GM21423 (cell line): ENCODE data around the gene NTNG1.

Source experiments
- ATAC-seq: cut with Tn5 transposase; IDR thresholded peaks from one replicate; pipeline ENCODE4 v1.9.1; 2021; ENCODE audit warnings: mild to moderate bottlenecking, moderate library complexity; ENCODE audit not compliant: unreplicated experiment

Gene NTNG1

DNA sequence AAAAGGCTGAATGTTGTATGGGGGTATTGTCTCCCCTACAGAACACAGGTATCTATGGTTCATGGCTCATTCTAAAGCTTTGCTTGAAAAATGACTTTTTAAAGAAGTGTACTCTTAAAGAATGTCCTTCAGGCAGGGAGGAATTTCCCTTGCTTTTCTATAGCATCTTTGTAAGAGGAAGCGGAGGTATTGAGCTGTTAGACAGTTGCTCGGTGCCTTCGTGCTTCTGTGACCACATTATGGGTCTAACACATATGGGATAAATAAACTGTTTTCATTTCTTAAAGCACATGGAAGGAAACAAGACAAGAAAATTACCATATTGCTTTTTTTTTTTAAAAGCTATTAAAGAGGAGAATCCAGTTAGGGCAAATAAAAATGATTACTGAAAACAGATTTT, 182.9 kb downstream of the NTNG1 start:
- no peak for ATAC-seq

DNA sequence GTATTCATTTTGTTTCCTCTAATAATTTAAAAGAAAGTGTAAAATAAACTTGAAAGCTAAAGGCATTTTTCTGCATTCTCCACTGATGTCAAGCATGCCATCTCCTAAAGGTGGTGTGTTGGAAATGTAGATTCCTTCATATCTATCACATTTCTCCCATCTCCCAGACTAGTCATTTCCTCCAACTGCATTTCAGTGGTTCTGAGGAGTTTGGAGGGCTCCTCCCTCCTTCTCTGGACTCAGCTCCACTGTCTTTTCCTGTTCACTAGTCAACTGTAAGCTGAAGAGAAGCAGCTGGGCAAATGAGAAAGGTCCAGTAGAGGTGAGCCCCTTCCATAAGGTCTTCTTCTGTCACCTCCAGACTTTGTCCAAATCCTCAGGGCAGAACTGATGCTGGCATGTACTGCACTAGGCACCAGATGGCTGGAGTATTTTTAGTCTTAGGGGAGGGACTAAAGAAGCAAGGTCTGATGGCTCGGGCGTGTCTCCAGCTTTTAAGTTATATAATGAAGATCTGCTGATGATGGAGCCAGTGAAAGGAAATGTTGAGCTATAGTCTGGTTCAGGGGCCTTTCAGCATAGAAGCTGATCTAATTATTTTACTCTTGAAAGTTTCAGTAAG, 186.1 kb downstream of the NTNG1 start:
- no peak for ATAC-seq

DNA sequence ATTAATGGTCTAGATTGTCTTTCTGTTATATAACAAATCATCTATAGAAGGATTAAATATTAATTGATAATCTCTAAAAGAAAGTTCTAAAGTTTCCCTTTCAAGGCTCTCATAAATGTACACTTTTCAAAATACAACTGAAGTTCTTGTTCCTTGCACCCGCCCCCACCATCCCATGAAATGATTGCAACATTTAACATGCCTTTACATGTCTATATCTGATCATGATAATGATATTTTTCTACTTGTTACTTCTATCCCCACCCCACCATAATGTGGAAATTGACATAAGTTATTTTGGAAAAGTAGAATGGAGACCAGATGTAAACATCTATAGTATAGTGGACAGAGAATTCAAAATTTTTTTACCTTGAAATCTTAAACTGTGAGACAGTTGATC, 186.6 kb downstream of the NTNG1 start:
- no peak for ATAC-seq

DNA sequence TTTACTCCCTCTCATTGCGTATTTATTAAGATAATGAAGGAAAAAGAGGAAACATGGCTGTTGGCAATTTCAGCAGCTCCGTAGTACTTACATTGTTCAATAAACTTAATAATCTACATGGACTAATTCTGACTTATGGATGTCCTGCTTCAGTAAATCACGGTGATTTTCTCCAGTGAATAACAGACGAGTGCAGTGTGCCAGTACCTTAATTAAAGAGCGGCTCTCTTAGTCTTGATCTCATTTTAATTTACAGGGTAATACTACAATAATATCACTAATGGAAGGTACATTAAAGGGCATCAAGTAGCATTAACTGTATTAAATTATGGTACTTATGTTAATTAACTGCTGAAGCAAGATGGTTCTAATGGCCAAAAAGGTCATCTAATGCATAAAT, 187.2 kb downstream of the NTNG1 start:
- ATAC-seq, result no peak

DNA sequence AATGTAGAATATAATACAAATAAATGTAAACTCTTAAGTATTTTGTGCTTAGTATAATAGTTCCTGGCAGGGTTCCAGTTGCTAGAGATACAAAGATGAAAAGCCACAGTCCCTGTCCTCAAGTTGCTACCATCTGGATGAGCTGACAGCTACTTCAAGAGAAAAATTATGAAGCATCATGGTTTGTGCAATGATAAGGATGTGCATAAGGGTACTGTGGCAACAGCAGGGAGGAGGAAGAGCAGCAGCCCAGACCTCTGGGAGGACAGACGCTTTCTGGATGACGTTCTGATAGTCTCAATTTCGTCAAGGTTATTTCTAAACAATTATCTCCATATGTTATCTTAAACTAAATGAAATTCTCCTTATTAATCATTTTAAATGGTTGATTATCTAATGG, 198.9 kb downstream of the NTNG1 start:
- ATAC-seq, result no peak

DNA sequence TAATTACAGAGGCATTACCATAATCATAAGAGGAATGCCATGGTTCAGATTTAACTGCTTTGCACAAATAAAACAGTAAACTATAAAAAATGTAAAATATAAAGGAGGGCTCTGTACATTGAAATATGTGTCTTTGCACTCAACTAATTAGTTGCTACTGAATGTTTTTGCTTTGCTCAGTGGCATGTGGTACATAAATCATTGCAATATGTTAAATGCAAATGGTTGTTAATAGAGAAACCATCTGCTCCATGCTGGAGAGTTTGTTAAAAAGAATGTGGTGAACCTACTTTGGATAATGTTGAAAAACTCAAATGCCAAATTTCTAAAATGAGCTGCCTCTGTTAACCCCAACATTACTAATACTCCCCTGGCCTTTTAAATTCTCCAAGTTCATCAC, 201.5 kb downstream of the NTNG1 start:
- ATAC-seq, result no peak

DNA sequence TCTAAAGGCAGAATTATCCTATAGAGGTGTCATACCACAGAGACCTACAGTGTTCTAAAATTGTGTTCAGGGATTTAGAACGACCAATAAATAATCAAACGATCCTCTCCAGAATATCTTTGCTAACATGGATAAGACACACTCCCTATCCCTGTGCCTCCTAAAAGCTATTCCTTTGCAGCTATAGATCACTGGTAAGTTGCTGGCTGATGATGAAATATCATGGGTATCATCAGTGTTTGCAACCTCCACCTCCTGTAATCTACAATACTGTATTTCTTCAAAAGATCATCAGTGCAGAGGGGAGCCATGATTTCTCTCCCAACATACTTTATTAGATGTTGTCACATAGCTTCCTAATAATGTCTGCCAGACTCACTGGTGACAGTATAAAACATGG, 201.9 kb downstream of the NTNG1 start:
- ATAC-seq, result no peak

DNA sequence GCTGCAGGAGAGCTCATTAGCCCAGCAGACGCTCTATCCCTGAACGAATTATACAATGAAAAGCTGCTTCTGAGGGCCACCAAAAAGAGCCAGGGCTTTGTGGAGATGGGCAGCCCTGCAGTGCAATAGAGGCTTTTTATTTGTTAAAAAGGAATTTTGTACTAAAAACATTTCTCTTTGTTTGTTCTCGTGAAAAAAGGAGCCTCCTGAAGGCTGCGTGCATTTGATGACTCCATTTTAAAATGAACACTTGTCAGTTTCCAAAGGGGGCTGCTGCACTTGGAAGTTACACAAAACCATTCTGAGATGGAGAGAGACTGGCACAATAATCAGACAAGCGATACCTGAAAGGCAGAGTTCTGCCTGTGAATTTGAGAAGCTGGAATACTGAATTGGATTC, 202.8 kb downstream of the NTNG1 start:
- no peak for ATAC-seq

DNA sequence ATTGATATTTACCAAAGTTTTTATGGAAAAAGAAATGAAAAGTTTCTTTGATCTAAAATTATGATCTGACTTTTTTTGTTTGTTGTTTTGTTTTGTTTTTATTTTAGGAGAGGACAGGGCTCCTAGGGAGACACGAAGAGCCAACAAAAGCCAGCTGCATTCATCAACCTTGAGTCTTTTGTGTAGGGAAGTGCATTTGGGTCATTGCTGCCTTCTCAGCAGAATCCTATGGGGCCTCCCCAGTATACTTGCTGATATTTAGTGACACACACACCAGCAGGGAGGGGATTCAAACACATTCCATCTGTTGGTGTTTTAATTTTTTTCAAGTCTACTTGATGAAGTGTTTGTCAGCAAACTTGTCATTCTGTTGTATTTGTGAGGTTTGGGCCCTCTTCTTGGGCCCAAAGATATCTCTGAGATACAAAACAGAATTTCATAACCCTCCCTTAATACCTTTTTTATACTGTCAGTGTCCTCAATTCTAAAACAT, 203.5 kb downstream of the NTNG1 start:
- no peak for ATAC-seq

DNA sequence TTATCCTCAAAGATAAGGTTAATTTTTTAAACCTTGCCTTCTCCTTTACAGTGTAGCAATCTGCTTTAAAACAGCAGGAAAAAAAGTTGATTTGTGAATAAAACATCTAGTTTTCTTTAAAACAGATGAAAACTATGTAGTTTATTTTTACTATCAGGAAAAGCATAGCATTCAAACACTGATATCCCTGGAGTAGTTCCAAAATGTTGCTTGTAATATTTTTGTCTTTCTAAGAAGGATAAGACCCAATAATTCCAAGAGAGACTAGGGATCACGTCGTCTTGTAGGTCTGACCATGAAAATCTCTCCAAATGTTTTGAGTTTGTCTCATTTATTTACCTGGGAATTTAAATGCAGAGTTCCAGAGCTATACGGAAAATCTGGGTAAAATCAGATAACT, 204.0 kb downstream of the NTNG1 start:
- ATAC-seq, result no peak

DNA sequence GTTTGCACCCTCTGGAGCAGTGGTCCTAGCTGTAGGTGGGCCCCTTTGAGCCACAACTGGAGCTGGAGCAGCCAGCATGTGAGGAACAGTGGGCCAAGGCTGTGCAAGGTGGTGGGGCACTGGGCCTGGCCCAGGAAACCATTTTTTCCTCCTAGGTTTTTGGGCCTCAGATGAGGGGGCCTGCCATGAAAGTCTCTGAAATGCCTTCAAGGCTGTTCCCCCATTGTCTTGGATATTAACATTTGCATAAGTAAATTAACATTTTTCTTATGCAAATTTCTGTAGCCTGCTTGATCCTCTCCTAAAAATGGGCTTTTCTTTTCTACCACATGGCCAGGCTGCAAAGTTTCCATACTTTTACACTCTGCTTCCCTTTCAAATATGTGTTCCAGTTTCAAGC, 212.0 kb downstream of the NTNG1 start:
- no peak for ATAC-seq

DNA sequence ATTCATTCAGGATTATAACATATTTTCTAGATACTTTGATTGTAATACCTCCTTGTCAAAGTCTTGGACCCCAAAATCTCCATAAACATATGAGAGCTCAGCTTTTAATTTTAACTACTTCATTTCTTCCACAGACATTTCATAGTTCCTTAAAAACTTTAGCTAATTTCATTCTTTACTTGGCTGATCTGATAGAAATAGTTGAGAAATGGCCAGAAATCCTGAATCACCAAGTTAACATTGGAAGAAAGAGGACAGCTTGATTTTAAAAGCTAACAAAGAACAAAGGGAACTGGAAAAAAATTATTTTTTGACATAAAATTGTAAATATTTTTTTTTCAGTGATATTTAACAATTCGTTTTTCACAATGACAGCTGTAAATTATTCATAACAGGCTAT, 216.5 kb downstream of the NTNG1 start:
- no peak for ATAC-seq

DNA sequence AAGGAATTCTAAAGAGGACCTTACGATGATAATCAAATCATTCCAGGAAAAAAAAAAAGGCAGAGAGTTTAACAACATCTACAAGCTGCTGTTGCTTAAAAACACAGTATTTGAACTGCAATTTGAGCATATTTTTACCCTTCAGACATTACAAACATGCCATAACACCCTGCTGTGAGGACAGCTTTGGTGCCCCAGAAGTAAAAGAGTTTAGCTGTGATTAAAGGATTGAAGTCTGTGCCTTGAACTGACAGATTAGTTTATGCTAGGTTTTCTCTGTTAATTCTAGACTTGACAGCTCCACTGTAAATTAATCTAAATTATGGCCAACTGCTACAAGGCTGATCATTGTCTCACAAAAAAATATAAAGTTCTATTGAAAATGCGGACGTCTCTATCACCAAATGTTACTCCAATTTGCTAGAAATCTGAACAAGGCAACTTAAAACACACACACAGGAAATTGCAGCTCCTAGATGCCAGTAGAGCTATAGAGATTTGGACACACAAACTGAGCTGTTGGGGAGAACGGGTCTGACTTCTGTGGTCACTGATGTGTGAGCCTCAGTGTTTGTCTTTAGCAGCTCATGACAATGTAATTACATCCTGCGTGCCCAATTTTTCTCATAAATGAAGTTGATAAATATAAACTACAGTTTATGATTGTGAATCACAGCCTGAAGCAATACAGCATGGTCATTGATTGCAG, 217.9 kb downstream of the NTNG1 start:
- no peak for ATAC-seq

DNA sequence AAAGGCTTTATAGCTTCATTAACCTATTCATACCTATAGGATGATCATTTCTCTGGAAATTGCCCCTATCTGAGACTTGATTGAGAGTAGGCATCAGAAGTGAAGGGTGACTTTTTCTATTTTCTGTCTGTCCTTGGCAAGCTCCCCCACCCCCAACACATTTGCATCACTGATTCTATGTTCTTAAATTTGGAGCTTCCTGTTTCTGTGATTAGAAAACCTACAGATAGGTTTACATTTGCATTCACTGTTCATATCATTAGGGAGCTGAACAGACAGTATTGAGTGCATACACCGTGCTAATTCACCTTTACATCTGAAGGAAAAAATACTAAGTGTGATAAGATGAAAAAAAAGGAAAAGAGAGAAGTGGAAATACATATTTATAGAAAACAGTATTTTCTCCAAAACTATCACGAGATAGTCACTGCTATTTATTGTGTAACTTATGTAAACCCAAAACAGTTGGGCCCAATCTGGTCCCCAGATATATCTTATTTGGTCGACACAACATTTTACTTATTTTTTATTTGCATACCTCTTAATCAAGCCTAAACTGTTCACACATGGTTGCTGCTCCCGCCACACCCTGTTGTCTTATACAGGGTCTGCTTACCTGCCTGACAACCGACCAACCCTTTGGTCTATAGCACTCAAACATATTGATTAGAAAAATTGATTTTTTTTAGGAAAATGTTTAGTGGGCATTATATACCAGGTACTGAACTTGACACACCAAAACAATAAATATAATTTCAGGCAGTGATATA, 218.8 kb downstream of the NTNG1 start:
- no peak for ATAC-seq

DNA sequence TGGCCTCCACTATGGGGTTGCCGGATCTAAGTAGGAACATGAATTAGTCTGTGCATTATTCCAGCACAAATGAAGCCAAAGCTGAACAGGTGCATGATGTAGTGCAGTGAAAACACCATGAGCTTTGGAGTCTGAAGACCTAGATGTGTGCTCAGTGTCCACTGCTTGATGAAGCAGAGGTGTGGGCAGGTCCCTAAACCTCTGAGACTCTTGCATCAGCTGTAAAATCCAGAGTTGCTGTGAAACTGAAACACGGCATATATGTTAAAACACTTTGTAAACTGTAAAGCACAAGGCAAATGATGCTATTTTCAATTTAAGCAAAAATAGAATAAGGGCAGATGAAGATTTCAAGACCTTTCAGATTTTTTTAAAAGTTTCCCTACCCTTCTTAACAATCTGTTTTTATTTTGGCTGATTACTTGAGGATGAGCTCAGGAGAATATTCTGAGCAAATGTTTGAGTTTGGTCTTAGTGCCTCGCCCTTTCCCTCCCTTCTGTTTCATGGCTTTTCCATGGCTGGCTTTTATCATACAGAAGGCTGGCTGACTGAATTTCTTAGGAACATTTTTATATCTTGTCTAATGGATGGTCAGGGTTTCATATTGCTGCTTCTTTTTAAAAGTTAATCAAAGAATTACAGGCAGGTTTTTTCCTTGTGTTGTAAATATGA, 221.8 kb downstream of the NTNG1 start:
- ATAC-seq, result no peak

DNA sequence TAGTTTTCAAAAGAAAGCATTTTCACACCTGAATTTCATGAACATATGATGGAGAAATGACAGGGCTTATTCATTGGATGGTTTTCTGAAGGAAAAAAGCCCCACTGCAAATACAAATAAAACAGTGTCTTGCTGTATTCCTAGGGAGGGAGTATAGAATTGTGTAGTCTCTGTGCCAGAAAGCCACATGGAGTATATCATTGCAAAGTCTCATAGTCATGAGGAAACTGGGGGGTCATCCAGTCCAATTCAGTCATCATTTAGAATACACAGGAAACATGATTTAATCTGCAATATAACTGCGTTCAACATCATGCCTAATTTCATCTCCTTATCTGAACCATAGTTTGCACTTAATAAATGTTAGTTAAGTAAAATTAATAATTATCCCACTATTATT, 222.3 kb downstream of the NTNG1 start:
- no peak for ATAC-seq

DNA sequence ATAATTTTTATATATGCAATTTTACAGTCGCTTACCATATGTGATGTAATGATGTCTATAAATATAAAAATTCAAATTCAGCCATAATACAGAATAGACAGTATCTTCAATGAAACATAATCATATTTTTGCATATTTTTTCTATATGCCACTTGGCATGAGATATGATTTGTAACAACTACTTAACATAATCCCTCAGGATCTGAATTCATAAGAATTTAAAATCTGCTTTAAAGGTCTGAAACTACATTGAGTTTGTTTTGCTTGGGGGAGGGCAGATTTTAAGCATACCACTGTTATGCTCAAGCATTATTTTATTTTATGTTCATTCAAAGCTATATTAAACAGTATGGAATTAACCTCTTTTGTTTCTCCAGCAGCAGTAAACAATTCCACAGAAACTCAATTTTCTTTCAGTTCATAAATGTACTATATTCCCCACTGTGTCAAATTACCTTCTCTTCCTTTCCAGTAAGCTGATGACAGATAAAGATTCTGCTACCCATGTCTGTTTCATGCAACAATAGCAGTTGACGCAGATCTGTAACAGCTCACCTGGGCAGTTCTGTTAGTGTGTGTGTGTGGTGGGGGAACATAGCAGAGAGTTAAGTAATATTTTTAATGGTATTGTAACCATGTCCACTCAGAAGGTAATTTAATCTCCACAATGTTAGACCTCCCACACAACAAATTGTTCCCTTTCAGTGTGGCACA, 224.8 kb downstream of the NTNG1 start:
- no peak for ATAC-seq

DNA sequence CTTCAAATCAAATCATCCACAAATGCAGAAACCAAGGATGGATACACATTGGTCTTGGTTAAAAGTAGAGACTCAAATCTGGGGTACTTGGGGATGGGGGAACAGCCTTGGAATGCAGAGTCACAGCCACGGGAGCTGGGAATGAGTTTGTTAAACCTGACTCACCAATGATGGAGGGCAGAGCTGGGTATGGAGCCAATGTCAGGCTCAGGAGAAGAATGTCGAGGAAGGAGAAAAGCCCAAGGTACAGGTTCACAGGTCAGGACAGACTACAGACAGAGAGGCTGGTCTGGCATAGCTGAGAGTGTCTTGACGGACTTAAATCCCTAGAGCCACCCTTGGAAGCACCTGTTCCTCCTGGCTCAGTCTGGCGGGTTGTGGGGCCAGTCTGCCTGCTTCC, 237.6 kb downstream of the NTNG1 start:
- no peak for ATAC-seq

DNA sequence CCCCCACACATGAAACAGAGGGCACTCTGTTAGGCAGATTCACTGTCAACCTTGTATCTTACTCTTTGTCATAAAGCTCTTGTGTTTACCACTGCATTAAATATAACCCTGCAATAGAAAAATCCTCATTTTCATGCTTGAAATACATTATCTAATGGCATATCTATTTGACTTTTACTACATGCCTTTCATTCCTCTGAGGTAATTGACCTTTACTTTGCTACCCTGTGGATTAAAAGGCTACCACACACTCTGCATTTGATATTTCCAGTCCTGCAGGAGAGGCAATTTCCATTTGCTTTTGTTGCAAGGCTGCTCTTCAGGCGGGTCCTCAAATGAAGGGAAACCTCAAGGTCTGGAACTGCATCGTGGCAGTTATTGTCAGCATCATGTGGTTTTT, 238.0 kb downstream of the NTNG1 start:
- ATAC-seq, result no peak

DNA sequence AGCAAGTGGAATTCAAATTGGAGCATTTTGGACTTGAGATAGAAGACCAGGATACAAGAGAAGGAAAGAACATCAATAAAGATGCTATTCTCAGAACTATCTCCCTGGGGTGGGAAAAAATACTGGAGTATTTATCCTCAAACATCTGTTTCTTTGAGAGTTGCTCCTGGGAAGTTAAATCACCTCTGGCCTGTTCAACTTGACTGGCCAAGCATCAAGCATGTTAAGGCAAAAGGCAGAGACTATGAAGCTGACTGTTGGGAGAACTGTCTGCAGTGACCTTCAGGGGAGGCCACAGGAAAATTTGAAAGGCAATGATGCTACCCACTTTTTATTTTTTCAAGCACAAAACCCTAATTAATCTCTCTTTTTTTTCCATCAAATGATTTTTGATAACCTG, 239.0 kb downstream of the NTNG1 start:
- ATAC-seq, result no peak
